GM23338 (cell line): ENCODE results near the gene CTNNA2. TPM values are rescaled to one million over a fixed set of nuclear protein-coding genes. Genes with fewer than 3 reads are reported as not detected.

ENCODE experiments used
- ATAC-seq: fragments of 200-7000 bp; cut with Tn5 transposase; 3 replicates; pipeline ENCODE4 v1.9.1; 2020
- DNase-seq: peaks from one replicate; pipeline ENCODE4 v3.0.0-alpha.2; 2015; ENCODE audit warnings: low spot score
- H2AFZ ChIP-seq: fragments of 200-600 bp; sonication (generic); 2 replicates; pipeline ENCODE4 v1.8.0; 2016; ENCODE audit warnings: antibody characterized with exemption, mild to moderate bottlenecking, moderate library complexity
- H3F3A ChIP-seq: fragments of 200-600 bp; sonication (generic); replicated peaks from 2 replicates; pipeline ENCODE4 v1.8.0; 2017; ENCODE audit warnings: antibody characterized with exemption, mixed run types, low read depth
- H3K27ac ChIP-seq: fragments of 200-600 bp; sonication (generic); 2 replicates; pipeline ENCODE4 v1.6.1; 2016; ENCODE audit warnings: low read depth
- H3K27me3 ChIP-seq: fragments of 200-600 bp; sonication (generic); 2 replicates; pipeline ENCODE4 v1.8.0; 2016; ENCODE audit warnings: mild to moderate bottlenecking, mixed run types, moderate library complexity; ENCODE audit not compliant: insufficient read depth
- H3K36me3 ChIP-seq: fragments of 200-600 bp; sonication (generic); 2 replicates; pipeline ENCODE4 v1.8.0; 2016; ENCODE audit warnings: mild to moderate bottlenecking; ENCODE audit not compliant: insufficient read depth
- H3K4me1 ChIP-seq: fragments of 200-600 bp; sonication (generic); 2 replicates; pipeline ENCODE4 v1.8.0; 2016; ENCODE audit warnings: mild to moderate bottlenecking, moderate library complexity; ENCODE audit not compliant: insufficient read depth
- H3K4me2 ChIP-seq: fragments of 200-600 bp; sonication (generic); 2 replicates; pipeline ENCODE4 v1.7.1; 2017; ENCODE audit warnings: mixed run types
- H3K4me3 ChIP-seq: fragments of 200-600 bp; sonication (generic); 2 replicates; pipeline ENCODE4 v1.6.1; 2016; ENCODE audit warnings: mixed run types
- H3K79me2 ChIP-seq: fragments of 200-600 bp; sonication (generic); replicated peaks from 2 replicates; pipeline ENCODE4 v1.8.0; 2017; ENCODE audit warnings: mild to moderate bottlenecking; ENCODE audit not compliant: insufficient read depth
- H3K9me2 ChIP-seq: fragments of 200-600 bp; sonication (generic); 2 replicates; pipeline ENCODE4 v1.8.0; 2017; ENCODE audit not compliant: insufficient read depth
- H4K20me1 ChIP-seq: fragments of 200-600 bp; sonication (generic); replicated peaks from 2 replicates; pipeline ENCODE4 v1.8.0; 2017; ENCODE audit warnings: mild to moderate bottlenecking; ENCODE audit not compliant: insufficient read depth
- H3K27ac Mint-ChIP-seq: 2 replicates; pipeline ENCODE4 v1.8.0; 2020; ENCODE audit warnings: inconsistent platforms, mild to moderate bottlenecking, moderate library complexity, mixed read lengths
- H3K27me3 Mint-ChIP-seq: 3 replicates; pipeline ENCODE4 v1.8.0; 2022; ENCODE audit warnings: low read depth, mild to moderate bottlenecking, moderate library complexity, mixed read lengths, inconsistent platforms; ENCODE audit not compliant: insufficient read depth, poor library complexity
- H3K36me3 Mint-ChIP-seq: 3 replicates; pipeline ENCODE4 v1.8.0; 2021; ENCODE audit warnings: low read depth, mild to moderate bottlenecking, inconsistent platforms, moderate library complexity, mixed read lengths
- H3K4me1 Mint-ChIP-seq: 3 replicates; pipeline ENCODE4 v1.8.0; 2020; ENCODE audit warnings: mild to moderate bottlenecking, inconsistent platforms, mixed read lengths
- H3K4me3 Mint-ChIP-seq: 3 replicates; pipeline ENCODE4 v1.8.0; 2021; ENCODE audit warnings: moderate library complexity, mild to moderate bottlenecking, inconsistent platforms, mixed read lengths
- H3K9me3 Mint-ChIP-seq: 3 replicates; pipeline ENCODE4 v1.8.0; 2020; ENCODE audit warnings: moderate library complexity, mild to moderate bottlenecking, inconsistent platforms, mixed read lengths
- CREB1 ChIP-seq: fragments of 250-450 bp; sonication (Bioruptor Pico); IDR thresholded peaks from 2 replicates; pipeline ENCODE4 v1.5.0; 2020; ENCODE audit warnings: low read depth, mild to moderate bottlenecking, moderate library complexity
- CTCF ChIP-seq, 2 experiments: fragments of 200-600 bp in 1 of 2; sonication (generic) in 1 of 2; conservative IDR thresholded peaks; 2 replicates each; pipeline versions ENCODE4 v1.5.1 to v1.6.1; 2016 to 2017; ENCODE audit warnings: antibody characterized with exemption in 2 of 2, low read depth in 2 of 2, mild to moderate bottlenecking in 2 of 2, moderate library complexity in 1 of 2
- ETS1 ChIP-seq: IDR thresholded peaks from 2 replicates; pipeline ENCODE4 v1.6.1; 2016; ENCODE audit warnings: antibody characterized with exemption
- EZH2 ChIP-seq: fragments of 200-600 bp; sonication (generic); IDR thresholded peaks from one replicate; pipeline ENCODE4 v1.8.0; 2017; ENCODE audit warnings: antibody characterized with exemption, mild to moderate bottlenecking, low read depth; ENCODE audit not compliant: unreplicated experiment
- EZH2phosphoT487 ChIP-seq: fragments of 200-600 bp; sonication (generic); IDR thresholded peaks from one replicate; pipeline ENCODE4 v1.8.1; 2018; ENCODE audit warnings: antibody characterized with exemption; ENCODE audit not compliant: unreplicated experiment
- JUNB ChIP-seq: IDR thresholded peaks from one replicate; pipeline ENCODE4 v1.6.1; 2016; ENCODE audit warnings: antibody characterized with exemption; ENCODE audit not compliant: unreplicated experiment
- NANOG ChIP-seq: IDR thresholded peaks from 2 replicates; pipeline ENCODE4 v1.6.1; 2016; ENCODE audit warnings: antibody characterized with exemption, borderline replicate concordance
- POLR2AphosphoS5 ChIP-seq: IDR thresholded peaks from 2 replicates; pipeline ENCODE4 v1.6.1; 2016; ENCODE audit warnings: antibody characterized with exemption, low read depth
- REST ChIP-seq: IDR thresholded peaks from one replicate; pipeline ENCODE4 v1.6.1; 2018; ENCODE audit warnings: antibody characterized with exemption; ENCODE audit not compliant: unreplicated experiment
- STAT1 ChIP-seq: IDR thresholded peaks from one replicate; pipeline ENCODE4 v1.6.1; 2016; ENCODE audit warnings: antibody characterized with exemption; ENCODE audit not compliant: unreplicated experiment
- ZNF114 ChIP-seq: fragments of 250-450 bp; sonication (Bioruptor Pico); IDR thresholded peaks from 2 replicates; pipeline ENCODE4 v1.5.0; 2020; ENCODE audit warnings: mild to moderate bottlenecking, moderate library complexity
- ZNF331 ChIP-seq: fragments of 250-450 bp; sonication (Bioruptor Pico); IDR thresholded peaks from 2 replicates; pipeline ENCODE4 v1.5.0; 2020; ENCODE audit warnings: low read depth, mild to moderate bottlenecking, moderate library complexity
- ZNF462 ChIP-seq: fragments of 250-450 bp; sonication (Bioruptor Pico); IDR thresholded peaks from 2 replicates; pipeline ENCODE4 v1.5.0; 2020; ENCODE audit warnings: mild to moderate bottlenecking, moderate library complexity
- polyA plus RNA-seq: library from polyadenylated mRNA; unstranded; fragments of >200 nt; fragmentation: Nextera tagmentation; extraction: Ambion mirVana; gene quantifications from 2 replicates; pipeline ENCODE4 v1.2.1, GENCODE V29; 2016
- total RNA-seq: library from RNA; depleted of rRNA; stranded (reverse); fragments of >200 nt; shearing (Covaris generic); gene quantifications from 2 replicates; pipeline ENCODE4 v1.2.3, GENCODE V29; 2014

Gene CTNNA2
- total and polyA plus RNA-seq, 2 experiments from 2014 or later, result 6.4 to 15.6 TPM

GRCh38 chr2:79824086-79824786, 311.4 kb downstream of the CTNNA2 start:
- no peak overlapping the region for H3K4me3 ChIP-seq
- Mint-ChIP-seq H3K27ac (no peak overlapping the region), H3K36me3 (no peaks in the 10 kb centered on the region; the same call in 2 of the 3 replicates), H3K4me3 (no peak overlapping the region), H3K27me3 (no peaks in the 10 kb centered on the region), H3K4me1 (peaks cover 9% of the 10 kb centered on the region; the same call in 2 of the 3 replicates), H3K9me3 (no peaks in the 10 kb centered on the region)
- no peaks in the 10 kb centered on the region for H4K20me1 ChIP-seq
- TF ChIP-seq EZH2phosphoT487, result no peak
- no peak for TF ChIP-seq ETS1
- no peak for TF ChIP-seq REST
- TF ChIP-seq EZH2, result no peak
- no peak for TF ChIP-seq ZNF114 (CRISPR knock-in tag)
- no peak for TF ChIP-seq ZNF331 (CRISPR knock-in tag)
- no peak for TF ChIP-seq STAT1
- no peak for TF ChIP-seq POLR2AphosphoS5
- TF ChIP-seq CREB1 (CRISPR knock-in tag), result no peak
- no peak for TF ChIP-seq NANOG
- no peak for TF ChIP-seq CTCF (conservative IDR thresholded peaks at IDR 0.05; ENCODE audit: low read depth in 2 of 2)
- TF ChIP-seq JUNB, result no peak
- TF ChIP-seq ZNF462 (CRISPR knock-in tag), result no peak
- no peak overlapping the region for H3K4me2 ChIP-seq
- no peaks in the 10 kb centered on the region for H3K27me3 ChIP-seq
- peaks cover 18% of the 10 kb centered on the region; the same call in 1 of the 2 replicates for H3K4me1 ChIP-seq
- H3K9me2 ChIP-seq, result 0 out of 2 replicates have a peak, but pooled peaks cover 4% of the 10 kb centered on the region
- H2AFZ ChIP-seq, result no peak overlapping the region
- no peaks in the 10 kb centered on the region for H3K36me3 ChIP-seq
- H3K79me2 ChIP-seq, result no peaks in the 10 kb centered on the region
- no peak for ATAC-seq
- H3K27ac ChIP-seq, result no peak overlapping the region
- no peaks in the 10 kb centered on the region for H3F3A ChIP-seq
- no peak for DNase-seq
